ENCODE results near the gene CDH23. TPM values are rescaled to one million over a fixed set of nuclear protein-coding genes. Genes with fewer than 3 reads are reported as not detected.

Gene CDH23
- polyA plus RNA-seq, 1 donor, result 0.90 TPM

- DNase-seq, result no peak
Observed at GRCh38 chr10:71423250-71423649, 26.5 kb downstream of the CDH23 start.

- DNase-seq, result no peak
Observed at GRCh38 chr10:71423901-71424300, 27.2 kb downstream of the CDH23 start.

GRCh38 chr10:71424496-71425194 is 27.9 kb downstream of the CDH23 start:
- DNase-seq, result no peak

GRCh38 chr10:71426058-71426605 is 29.4 kb downstream of the CDH23 start:
- no peak for DNase-seq

GRCh38 chr10:71427246-71427645 is 30.5 kb downstream of the CDH23 start:
- no peak for DNase-seq

GRCh38 chr10:71429304-71429703 is 32.6 kb downstream of the CDH23 start:
- no peak for DNase-seq

GRCh38 chr10:71429929-71430328 is 33.2 kb downstream of the CDH23 start:
- no peak for DNase-seq

- DNase-seq, result no peak
Observed at GRCh38 chr10:71431239-71432100, 34.8 kb downstream of the CDH23 start.

GRCh38 chr10:71432101-71432905 is 35.6 kb downstream of the CDH23 start:
- DNase-seq, result no peak

GRCh38 chr10:71432956-71433767 is 36.4 kb downstream of the CDH23 start:
- no peak for DNase-seq

GRCh38 chr10:71433768-71434744 is 37.3 kb downstream of the CDH23 start:
- no peak for DNase-seq

GRCh38 chr10:71434760-71435394 is 38.2 kb downstream of the CDH23 start:
- DNase-seq, result no peak

- no peak for DNase-seq
Observed at GRCh38 chr10:71435571-71436267, 39.0 kb downstream of the CDH23 start.

GRCh38 chr10:71436268-71437125 is 39.8 kb downstream of the CDH23 start:
- no peak for DNase-seq

- DNase-seq, result no peak
Observed at GRCh38 chr10:71437537-71438092, 40.9 kb downstream of the CDH23 start.

GRCh38 chr10:71438761-71439160 is 42.0 kb downstream of the CDH23 start:
- no peak for DNase-seq

GRCh38 chr10:71439670-71440425 is 43.1 kb downstream of the CDH23 start:
- no peak for DNase-seq

Data from left kidney (tissue), 2 donors.